GM12892 (cell line): ENCODE results near the gene A2ML1.

Experiments
- POLR2A ChIP-seq: IDR thresholded peaks from 2 replicates; pipeline ENCODE4 v1.6.1; 2011; ENCODE audit warnings: low read depth, low read length, control low read depth
- POLR2AphosphoS5 ChIP-seq: IDR thresholded peaks from 2 replicates; pipeline ENCODE4 v1.6.1; 2011; ENCODE audit warnings: low read depth, low read length, control low read depth

GRCh38 chr12:8867009-8867408, 44.6 kb downstream of the A2ML1 start:
- TF ChIP-seq POLR2AphosphoS5 (no peak), POLR2A (no peak)
